ENCODE results near the gene HPS1.

The HPS1 gene

DNA sequence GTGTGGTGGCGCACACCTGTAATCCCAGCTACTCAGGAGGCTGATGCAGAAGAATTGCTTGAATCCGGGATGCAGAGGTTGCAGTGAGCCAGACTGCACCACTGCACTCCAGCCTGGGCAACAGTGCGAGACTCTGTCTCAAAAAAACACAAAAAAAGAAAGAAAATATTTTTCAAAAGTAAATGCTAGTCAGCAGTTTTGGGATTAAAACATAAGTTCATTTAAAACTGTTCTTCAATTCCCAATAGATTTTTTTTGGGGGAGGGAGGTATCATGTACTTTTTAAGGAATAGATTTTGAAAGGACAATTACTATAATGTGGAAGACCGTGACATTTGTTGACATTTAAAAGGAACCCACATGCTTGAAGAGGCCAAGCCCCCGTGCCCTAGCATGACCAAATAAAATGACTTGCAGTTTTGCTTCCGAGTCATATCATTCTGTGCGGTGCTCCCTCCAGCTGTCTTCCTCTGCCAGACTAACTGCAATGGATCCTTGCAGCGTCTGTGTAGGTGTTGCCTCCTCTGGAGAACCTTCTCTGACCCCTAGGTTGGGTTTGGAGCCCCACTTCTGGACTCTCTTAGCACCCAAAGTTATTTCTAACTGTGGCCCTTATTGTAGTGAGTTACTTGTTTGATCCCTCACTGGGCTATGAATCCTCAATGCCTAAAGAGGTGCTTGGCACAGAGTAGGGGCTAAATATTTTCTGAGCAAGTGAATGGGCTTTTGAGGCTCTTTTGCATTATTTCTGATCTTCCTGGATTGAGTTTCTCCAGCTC, 17.4 kb upstream of the HPS1 start:
- DNase-seq (ENCODE audit: low spot score) = no peak

DNA sequence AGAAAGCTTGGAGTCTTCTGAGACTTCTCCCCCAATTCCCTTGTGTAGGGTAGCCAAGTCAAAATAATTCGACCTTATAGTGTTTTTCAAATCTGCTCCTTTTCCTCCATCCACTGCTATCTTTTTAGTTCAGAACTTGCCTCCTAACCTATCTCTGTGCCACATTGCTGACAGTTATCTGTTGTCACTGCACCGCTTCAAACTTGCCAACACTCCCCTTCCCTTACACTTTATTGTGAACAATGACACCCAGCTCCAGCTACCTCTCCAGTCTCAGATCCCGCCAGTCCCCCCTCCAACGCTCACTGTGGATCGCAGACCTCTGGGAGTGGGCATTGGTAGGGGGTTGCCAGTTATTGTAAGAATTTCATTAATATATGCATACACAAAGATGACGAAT, 16.3 kb upstream of the HPS1 start:
- DNase-seq (ENCODE audit: low spot score) = no peak

DNA sequence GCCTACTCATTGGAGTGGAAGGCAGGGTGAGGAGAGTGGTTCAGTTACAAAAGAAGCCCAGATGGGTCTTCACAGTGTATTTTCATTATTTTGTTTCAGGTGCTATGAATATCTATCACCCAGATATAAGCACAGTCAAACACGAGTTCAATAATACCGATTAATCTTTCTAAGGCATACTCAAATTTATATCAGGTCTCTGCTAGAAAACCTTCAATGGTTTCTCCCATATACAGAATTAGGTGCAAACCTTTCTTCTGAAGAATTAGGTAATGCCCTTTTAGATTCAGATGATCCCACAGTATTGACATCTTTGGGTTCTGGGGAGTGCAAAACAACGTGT, 14.7 kb upstream of the HPS1 start:
- DNase-seq (ENCODE audit: low spot score) = no peak

DNA sequence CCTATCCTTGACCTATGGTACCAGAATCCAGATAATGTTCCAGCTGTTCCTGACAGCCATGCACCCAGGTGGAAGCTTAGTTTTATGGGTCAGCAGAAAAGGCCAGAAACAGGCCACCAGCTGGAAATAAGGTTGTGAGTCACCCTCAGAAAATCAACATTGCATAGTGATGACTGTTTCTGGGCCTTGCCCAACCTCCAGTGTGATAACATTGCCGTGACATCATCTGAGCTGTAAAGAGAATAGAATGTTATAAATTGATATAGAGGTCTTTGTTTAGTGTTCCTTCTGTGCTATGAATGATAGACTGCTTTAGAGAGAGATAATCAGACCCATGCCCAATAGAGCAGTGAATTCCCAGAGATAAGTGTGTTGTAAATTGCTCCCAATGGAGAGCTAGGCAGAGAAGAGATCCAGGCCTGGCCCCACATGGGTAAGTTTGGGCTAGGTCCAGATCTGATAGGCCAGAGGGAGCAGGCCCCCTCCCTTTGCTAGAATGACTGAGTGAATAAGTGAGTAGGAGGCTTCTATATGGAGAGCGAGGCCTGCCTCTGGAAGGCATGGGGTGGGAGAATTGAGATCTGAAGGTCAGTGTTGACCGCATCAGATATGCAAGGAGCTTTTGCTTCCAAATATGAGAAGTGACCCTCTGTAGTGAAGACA, 14.2 kb upstream of the HPS1 start:
- no peak for DNase-seq (ENCODE audit: low spot score)

DNA sequence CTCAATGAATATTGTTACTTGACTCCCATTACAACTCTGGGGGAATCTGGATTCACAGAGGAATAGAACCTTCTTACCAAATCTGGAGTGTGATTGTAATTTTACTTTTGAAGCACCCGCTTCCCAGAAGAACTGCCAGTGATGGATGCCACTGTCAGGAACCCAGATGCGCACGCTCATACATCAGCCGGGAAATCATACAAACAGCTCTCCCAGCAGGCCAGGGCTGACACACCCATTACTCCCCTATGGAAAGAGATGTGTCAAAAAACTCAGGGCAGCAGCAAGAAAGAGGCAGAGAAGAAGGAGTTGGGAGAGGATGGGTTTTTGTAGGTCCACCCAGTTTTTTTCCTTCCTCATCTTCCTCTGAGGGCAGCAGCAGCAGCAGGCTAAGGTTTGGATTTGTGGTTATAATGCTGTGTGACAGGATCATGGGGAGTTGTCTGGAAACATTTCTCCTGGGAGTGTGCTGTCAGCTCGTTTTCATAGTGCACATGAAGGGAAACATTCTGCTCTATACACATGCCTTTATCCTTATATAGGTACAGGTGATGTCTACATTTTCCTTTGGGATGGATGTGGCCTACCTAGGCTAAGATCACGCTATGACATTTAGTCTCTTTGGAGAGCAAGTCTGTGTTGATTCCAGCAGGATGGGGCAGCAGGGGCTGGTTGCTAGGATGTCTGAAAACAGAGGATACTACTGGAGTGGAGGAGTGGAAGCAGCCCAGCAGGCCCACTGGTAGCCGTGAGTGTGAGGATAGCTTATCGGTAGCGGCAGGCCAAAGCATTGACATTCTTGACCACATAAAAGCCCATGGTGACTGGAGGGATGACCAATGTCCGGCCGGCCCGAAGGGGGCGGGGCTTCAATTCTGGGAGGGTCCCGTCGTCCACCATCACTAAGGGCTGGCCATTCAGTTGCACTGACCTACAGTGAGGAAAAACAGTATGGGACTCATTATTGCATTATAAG, 12.4 kb upstream of the HPS1 start:
- DNase-seq (ENCODE audit: low spot score) = no peak

DNA sequence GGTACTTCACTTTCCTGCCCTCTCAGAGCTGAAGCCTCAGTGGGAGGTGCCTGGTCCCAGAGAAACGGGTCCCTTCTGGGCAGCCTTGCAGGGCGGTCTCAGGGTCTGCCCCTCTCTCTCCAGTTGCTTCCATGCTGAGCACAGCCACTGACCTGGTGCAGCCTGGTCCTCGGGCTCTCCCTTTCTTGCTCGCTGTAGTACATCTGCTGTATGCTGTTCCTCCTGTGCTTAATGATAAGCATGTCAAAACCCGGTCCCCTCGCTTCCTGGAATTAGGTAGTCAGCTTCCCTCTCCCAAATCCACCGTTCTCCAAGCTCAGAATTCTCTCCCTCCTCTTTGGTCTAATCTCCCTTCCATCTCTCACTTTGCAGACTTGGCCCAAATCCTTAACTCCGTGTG, 11.0 kb upstream of the HPS1 start:
- no peak for DNase-seq (ENCODE audit: low spot score)

GRCh38 chr10:98456686-98457482, 10.1 kb upstream of the HPS1 start:
- DNase-seq (ENCODE audit: low spot score) = no peak

GRCh38 chr10:98456043-98456570, 9.4 kb upstream of the HPS1 start:
- DNase-seq (ENCODE audit: low spot score) = no peak

GRCh38 chr10:98453729-98454128, 7.0 kb upstream of the HPS1 start:
- no peak for DNase-seq (ENCODE audit: low spot score)

DNA sequence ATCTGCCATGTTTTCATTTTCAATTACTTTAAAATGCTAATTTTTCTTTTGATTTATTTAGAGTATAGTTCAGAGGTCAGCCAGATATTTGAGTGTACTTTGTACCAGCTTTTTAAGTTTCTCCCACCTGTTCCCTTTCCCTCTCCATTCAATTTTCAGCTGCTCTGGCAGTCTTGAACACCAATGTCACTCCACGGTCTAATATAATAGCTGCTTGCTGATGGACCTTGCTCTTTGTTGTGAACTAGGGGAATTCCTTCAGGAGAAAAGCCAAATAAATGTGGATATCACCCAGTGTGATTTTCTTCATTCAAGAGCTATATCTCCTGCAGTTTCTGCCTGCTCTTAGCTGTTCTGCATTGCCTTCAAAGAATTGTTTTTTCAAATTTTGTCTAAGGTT, 3.9 kb upstream of the HPS1 start:
- DNase-seq (ENCODE audit: low spot score) = no peak

GRCh38 chr10:98449287-98449686, 2.6 kb upstream of the HPS1 start:
- DNase-seq (ENCODE audit: low spot score) = no peak

GRCh38 chr10:98446151-98446660, 529 bp downstream of the HPS1 start:
- DNase-seq (ENCODE audit: low spot score) = peak; percentile 62

DNA sequence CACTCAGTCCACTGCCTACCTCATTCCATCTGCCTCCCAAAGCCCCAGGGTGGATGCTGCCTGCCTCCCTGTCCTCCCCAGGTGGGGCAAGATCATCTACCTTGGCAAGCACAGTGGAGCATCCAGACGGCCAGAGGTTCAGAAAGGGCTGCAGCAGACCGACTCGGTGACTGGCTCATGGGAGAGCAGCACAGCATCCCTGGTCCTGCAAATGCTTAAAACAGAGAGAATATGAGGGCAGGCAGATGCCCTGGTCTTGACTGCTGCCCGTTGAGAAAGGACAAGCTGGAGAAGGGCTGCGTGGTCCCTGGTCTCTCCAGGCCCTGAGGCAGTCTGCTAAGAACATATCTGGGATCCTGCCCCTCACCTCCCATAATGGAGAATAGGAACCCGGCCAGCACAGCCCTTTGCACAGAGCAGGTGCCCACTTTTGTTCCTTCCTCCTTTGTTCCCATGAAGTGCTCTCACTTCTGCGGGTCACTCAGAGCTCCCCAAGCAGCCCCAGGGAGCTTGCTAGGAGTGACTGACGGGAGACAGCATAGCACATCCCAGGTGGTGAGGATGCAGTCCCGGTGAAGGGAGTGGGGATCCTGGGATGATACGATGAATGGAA, 1.4 kb downstream of the HPS1 start:
- DNase-seq (ENCODE audit: low spot score) = no peak

GRCh38 chr10:98444314-98445006, 2.3 kb downstream of the HPS1 start:
- DNase-seq (ENCODE audit: low spot score) = no peak

DNA sequence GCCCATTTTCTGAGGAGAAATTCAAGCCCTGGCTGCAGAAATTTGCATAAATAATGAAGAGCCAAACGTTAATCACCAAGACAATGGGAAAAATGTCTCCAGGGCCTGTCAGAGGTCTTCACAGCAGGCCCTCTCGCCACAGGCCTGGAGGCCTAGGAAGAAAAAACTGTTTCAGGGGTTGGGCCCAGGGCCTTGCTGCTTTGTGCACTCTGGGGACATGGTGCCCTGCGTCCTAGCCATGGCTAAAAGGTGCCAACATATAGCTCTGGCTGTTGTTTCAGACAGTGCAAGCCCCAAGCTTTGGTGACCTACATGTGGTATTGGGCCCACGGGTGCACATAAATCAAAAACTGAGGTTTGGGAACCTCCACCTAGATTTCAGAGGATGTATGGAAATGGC, 8.0 kb downstream of the HPS1 start:
- no peak for DNase-seq (ENCODE audit: low spot score)

DNA sequence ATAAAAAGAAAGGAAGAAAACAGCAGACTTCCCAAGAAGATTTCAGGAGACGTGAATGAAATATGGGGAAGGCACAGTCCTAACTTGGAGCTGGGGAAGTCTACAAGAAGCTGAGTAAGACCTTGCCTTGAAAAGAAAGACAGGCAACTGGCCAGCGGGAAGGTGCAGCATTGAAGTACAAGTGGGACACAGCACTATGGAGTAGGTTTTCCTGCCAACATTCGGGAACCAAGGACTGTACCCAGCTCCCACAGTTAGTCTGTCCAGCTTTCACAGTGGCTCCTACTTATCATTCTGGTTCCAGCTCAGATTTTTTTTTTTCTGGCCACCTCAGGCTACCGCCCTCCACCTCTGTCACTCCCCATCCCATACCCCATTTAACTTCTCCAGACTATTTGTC, 10.0 kb downstream of the HPS1 start:
- no peak for DNase-seq (ENCODE audit: low spot score)

GRCh38 chr10:98435178-98435577, 11.6 kb downstream of the HPS1 start:
- DNase-seq (ENCODE audit: low spot score) = no peak

GRCh38 chr10:98433881-98434732, 12.6 kb downstream of the HPS1 start:
- no peak for DNase-seq (ENCODE audit: low spot score)

DNA sequence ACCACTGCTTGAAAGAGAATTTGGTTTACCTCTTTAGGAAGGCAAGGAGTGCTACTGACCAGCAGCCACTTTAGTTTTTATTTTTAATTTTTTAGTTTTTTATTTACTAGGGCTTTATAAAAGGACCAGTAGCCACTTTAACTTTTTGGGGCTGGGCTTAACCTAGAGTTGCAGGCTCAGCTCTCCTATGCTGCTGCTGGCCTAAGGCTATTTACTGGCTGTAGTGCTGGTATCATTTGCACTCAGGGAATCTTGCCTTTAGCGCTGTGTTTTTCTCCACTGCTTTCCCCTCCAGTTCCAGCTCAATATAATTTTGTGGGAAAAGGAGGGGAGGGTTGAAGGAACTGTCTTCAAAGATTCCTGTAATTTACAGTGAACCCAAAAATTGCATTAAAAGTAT, 13.4 kb downstream of the HPS1 start:
- no peak for DNase-seq (ENCODE audit: low spot score)
